HG03432 (cell line): ENCODE results near the gene LRP1B.
"Not testable (repeated sequence)": the region's sequence is repeated elsewhere in the genome, so short reads cannot be mapped to it uniquely, and the experiment has no call there.

Experiments used
- ATAC-seq: cut with Tn5 transposase; IDR thresholded peaks from one replicate; pipeline ENCODE4 v1.9.1; 2021; ENCODE audit warnings: mild to moderate bottlenecking, moderate library complexity; ENCODE audit not compliant: unreplicated experiment

Gene LRP1B

DNA sequence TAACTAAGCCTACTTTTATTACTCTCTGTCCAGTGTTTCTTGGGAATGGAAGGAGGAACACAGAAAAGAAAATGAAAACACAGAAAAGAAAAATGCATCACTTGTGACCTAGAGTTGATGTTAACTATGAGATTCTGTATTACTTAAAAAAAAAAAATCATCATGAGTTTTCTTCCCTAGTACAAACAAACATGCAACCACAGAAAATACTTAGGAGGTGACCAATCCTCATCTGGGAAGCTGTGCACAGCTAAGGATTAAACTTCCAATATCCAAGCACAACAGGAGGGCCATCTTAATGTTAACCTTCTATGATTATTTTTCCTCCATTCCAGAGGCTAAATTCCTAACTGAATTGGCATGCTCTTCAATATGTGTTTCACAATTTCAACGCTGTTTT lies 1140.4 kb downstream of the LRP1B start:
- ATAC-seq: no peak

GRCh38 chr2:140988597-140988996 lies 1142.2 kb downstream of the LRP1B start:
- no peak for ATAC-seq

DNA sequence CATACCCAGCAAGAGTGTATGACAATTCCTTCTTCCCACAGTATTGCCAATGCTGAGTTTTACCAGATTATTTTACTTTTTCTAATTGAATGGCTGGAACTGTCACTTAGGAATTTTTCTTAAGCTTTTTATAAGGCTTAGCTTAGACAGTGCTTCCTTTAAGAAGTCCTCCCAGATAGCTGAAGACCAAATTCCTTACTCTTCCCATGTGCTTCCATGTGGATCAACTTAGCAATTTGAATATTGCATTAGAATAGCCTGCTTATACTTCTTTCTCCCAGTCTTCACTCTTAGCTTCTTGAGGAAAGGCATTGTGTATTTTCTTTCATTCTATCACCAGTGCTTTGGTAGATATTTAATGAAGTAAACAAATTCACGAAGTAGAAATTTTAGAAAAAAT lies 1144.4 kb downstream of the LRP1B start:
- ATAC-seq: no peak

GRCh38 chr2:140975237-140975636 lies 1155.6 kb downstream of the LRP1B start:
- no peak for ATAC-seq

DNA sequence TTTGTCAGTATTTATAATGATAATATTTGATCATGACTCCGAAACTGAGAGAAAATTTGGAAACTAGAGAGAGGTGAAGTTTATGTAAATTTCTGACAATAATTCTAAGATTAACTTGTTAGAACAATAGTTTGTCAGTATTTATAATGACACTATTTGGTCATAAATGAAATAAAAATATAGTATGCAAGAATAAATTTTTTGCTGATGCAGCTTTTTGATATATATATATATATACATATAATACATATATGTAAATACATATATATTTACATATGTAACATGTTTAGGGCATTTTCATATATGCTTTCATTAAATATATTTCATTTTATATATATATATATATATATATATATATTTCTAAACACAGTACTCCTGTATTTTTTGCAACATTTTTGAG lies 1158.1 kb downstream of the LRP1B start:
- no peak for ATAC-seq

- not testable (repeated sequence) for ATAC-seq
Measured at GRCh38 chr2:140964324-140964723, 1166.5 kb downstream of the LRP1B start.

- no peak for ATAC-seq
Measured at GRCh38 chr2:140949932-140950331, 1180.9 kb downstream of the LRP1B start.

GRCh38 chr2:140947236-140947635 lies 1183.6 kb downstream of the LRP1B start:
- ATAC-seq: no peak

DNA sequence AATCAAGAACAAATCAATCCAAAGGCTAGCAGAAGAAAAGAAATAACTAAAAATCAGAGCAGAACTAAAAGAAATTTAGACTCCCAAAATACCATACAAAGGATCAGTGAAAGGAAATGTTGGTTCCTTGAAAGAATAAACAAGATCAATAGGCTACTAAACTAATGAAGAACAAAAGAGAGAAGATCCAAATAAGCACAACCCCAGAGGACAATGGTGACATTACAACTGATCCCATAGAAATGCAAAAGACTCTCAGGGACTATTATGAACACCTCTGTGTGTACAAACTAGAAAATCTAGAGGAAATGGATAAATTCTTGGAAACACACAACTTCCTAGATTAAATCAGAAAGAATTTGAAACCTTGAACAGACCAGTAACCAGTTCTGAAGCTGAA lies 1186.9 kb downstream of the LRP1B start:
- ATAC-seq: no peak

GRCh38 chr2:140942284-140942683 lies 1188.5 kb downstream of the LRP1B start:
- no peak for ATAC-seq

- no peak for ATAC-seq
Measured at GRCh38 chr2:140929849-140930248, 1201.0 kb downstream of the LRP1B start.

GRCh38 chr2:140918426-140918825 lies 1212.4 kb downstream of the LRP1B start:
- ATAC-seq: no peak

DNA sequence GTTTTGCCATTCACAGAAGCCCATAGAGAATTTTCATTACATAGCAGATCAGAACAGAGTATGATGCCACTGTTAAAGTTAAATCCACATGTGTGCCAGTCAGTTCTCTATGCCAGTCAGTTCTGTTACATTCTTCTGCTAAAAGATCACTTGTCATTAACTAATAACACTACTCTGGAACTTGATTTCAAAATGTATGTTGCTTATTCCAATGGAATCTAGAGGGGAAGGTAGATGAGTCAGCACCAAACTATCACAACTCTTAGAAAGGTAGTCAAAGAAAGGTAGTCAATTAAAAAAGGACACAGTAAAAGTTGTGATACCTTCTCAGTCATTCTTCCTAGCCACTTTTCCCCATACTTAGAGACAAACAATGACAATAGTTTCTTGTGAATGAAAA lies 1214.4 kb downstream of the LRP1B start:
- no peak for ATAC-seq

- ATAC-seq: no peak
Measured at GRCh38 chr2:140910683-140911082, 1220.1 kb downstream of the LRP1B start.

GRCh38 chr2:140905083-140905781 lies 1225.6 kb downstream of the LRP1B start:
- ATAC-seq: no peak

GRCh38 chr2:140895378-140895777 lies 1235.4 kb downstream of the LRP1B start:
- ATAC-seq: no peak

GRCh38 chr2:140893685-140894084 lies 1237.1 kb downstream of the LRP1B start:
- ATAC-seq: no peak

DNA sequence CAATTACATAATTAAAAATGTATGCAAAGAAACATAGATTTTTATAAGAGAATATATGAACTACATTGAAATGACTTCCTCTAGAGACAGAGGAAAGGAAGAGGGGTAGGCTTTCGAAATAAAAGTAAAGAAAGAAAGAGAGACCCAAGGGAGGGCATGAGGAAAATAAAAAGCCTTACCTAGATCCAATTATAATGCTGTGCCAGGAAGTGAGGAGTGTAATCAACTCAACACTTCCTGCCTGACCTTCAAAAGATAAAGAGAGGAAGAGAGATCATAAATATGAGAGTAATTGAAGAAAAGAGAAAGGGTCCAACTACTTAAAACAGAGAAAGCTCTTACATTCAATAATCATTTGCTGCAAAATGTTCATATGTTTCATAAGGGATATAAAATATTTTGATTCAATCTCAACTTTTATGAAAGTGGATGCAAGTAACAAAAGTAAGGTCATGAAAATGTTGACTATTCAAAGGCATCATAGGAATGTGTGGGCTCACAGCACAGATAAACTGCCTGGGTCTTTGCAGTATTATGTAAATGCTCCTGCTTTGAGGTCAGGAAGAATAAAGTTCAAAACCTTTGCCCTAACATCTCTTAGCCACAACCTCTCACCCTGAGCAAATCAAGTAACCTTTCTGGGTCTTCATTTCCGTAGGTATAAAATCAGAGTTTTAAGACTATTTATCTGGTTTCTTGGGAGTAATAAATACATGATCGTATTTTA lies 1237.7 kb downstream of the LRP1B start:
- no peak for ATAC-seq

DNA sequence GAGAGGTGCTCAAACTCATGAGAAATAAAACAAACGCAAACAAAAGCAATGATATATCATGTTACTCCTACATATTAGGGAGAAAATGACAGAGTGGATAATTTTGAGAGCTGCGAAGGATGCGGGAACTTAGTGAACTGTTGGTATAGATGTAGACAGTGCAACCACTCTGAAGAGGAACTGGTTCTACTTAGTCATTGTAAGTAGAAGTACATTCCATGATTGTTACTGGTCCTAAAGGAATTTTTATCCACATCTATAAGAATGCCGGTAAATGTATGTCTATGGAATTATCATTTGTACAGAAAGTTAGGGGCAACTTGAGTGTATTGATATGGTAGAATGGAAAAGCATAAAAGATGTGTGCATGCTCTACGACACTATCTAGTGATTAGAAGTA lies 1238.4 kb downstream of the LRP1B start:
- no peak for ATAC-seq

DNA sequence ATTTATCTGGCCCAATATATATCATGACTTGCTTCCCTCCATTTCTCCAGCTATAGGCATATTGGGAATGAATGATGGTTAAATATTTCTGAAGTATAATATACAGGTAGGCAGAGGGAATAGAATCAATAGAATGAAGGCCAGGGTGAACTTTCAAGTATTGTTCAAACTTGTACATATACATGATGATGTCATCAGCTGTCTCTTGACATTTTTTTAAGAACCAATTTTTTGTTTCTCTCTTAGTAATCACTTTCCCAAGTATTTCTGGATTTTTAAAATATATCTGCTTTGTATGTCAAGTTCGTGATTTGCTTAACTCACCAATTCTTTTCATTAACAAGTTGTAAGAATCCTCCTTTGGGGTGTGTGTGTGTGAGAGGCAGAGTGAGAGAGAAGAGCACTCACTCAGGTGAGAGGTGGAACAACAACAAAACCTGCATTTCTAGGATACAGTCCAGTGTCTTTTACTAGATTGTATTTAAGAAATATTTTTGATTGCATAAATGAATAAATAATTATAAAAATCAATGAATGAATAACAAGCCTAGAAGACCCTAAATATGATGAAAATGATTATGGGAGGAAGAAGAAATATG lies 1239.1 kb downstream of the LRP1B start:
- peak; percentile 65 for ATAC-seq

GRCh38 chr2:140882671-140883620 lies 1247.9 kb downstream of the LRP1B start:
- ATAC-seq: no peak
